Measurements from ENCODE around the gene PEAR1.

PEAR1 gene

GRCh38 chr1:156938813-156939212 is 45.3 kb downstream of the PEAR1 start:
- DNase-seq (ENCODE audit: low spot score), result no peak

GRCh38 chr1:156939786-156940334 is 46.3 kb downstream of the PEAR1 start:
- no peak for DNase-seq (ENCODE audit: low spot score)

GRCh38 chr1:156941675-156942074 is 48.2 kb downstream of the PEAR1 start:
- no peak for DNase-seq (ENCODE audit: low spot score)

GRCh38 chr1:156942176-156942575 is 48.7 kb downstream of the PEAR1 start:
- DNase-seq (ENCODE audit: low spot score), result no peak

- no peak for DNase-seq (ENCODE audit: low spot score)
Observed at GRCh38 chr1:156942576-156942975, 49.1 kb downstream of the PEAR1 start.

GRCh38 chr1:156943756-156944155 is 50.2 kb downstream of the PEAR1 start:
- no peak for DNase-seq (ENCODE audit: low spot score)

GRCh38 chr1:156944268-156944667 is 50.8 kb downstream of the PEAR1 start:
- no peak for DNase-seq (ENCODE audit: low spot score)

- no peak for DNase-seq (ENCODE audit: low spot score)
Observed at GRCh38 chr1:156944848-156945247, 51.3 kb downstream of the PEAR1 start.

GRCh38 chr1:156945881-156946661 is 52.6 kb downstream of the PEAR1 start:
- DNase-seq (ENCODE audit: low spot score), result no peak

- DNase-seq (ENCODE audit: low spot score), result no peak
Observed at GRCh38 chr1:156947127-156947526, 53.6 kb downstream of the PEAR1 start.

- no peak for DNase-seq (ENCODE audit: low spot score)
Observed at GRCh38 chr1:156947818-156948525, 54.5 kb downstream of the PEAR1 start.

- no peak for DNase-seq (ENCODE audit: low spot score)
Observed at GRCh38 chr1:156948708-156949107, 55.2 kb downstream of the PEAR1 start.

- no peak for DNase-seq (ENCODE audit: low spot score)
Observed at GRCh38 chr1:156949127-156949526, 55.6 kb downstream of the PEAR1 start.

GRCh38 chr1:156951371-156951770 is 57.9 kb downstream of the PEAR1 start:
- no peak for DNase-seq (ENCODE audit: low spot score)

GRCh38 chr1:156953571-156953970 is 60.1 kb downstream of the PEAR1 start:
- no peak for DNase-seq (ENCODE audit: low spot score)

GRCh38 chr1:156956333-156956732 is 62.8 kb downstream of the PEAR1 start:
- DNase-seq (ENCODE audit: low spot score), result no peak

- DNase-seq (ENCODE audit: low spot score), result no peak
Observed at GRCh38 chr1:156957634-156958033, 64.1 kb downstream of the PEAR1 start.

- DNase-seq (ENCODE audit: low spot score), result no peak
Observed at GRCh38 chr1:156958247-156958714, 64.8 kb downstream of the PEAR1 start.

GRCh38 chr1:156959414-156959813 is 65.9 kb downstream of the PEAR1 start:
- no peak for DNase-seq (ENCODE audit: low spot score)

GRCh38 chr1:156959925-156960324 is 66.4 kb downstream of the PEAR1 start:
- DNase-seq (ENCODE audit: low spot score), result no peak

GRCh38 chr1:156961709-156962108 is 68.2 kb downstream of the PEAR1 start:
- peak; percentile 14 for DNase-seq (ENCODE audit: low spot score)

GRCh38 chr1:156963621-156964020 is 70.1 kb downstream of the PEAR1 start:
- peak; percentile 51 for DNase-seq (ENCODE audit: low spot score)

- DNase-seq (ENCODE audit: low spot score), result no peak
Observed at GRCh38 chr1:156964441-156964840, 70.9 kb downstream of the PEAR1 start.
